Astrocyte of the spinal cord (primary cell): Measurements from ENCODE around the gene FSHR.

Source experiments
- DNase-seq: peaks from one replicate; pipeline ENCODE4 v3.0.0; 2011; ENCODE audit warnings: low read depth, low spot score
- H3K4me3 ChIP-seq: 2 replicates; pipeline ENCODE4 v1.5.1; 2011; ENCODE audit warnings: low read depth, mild to moderate bottlenecking, low read length, moderate library complexity
- CTCF ChIP-seq: IDR thresholded peaks from 2 replicates; pipeline ENCODE4 v1.5.1; 2012; ENCODE audit warnings: low read depth, mild to moderate bottlenecking, low read length, inconsistent platforms
- in situ Hi-C: cut with HindIII; loops from 2 replicates; pipeline ENCODE4 v1.10.0; 2017; ENCODE audit warnings: low sequenced_read_pairs

The FSHR gene

DNA sequence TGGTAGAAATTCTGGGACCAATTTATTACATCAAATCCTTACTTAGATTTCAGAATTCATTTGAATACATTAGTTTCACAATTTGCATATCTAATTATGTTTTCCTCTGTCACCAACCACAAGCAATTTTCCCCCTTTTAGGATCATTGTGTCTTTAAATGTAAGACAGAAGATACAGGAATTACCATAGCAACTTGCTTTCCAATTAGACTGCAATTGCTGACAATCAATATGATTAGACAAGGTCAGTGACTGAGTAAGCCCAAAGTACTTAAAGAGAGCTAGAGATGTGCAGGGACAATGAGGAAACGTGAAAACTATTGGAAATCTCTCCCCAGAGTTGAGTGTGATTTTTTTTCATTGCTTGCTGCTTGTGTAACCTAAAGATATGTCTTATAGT is 121.4 kb downstream of the FSHR start:
- in situ Hi-C loops = no loop called here
- TF ChIP-seq CTCF = no peak
- no peak for DNase-seq
- no peak overlapping the region for H3K4me3 ChIP-seq

GRCh38 chr2:49032126-49032525 is 122.2 kb downstream of the FSHR start:
- in situ Hi-C loops = no loop called here
- no peak overlapping the region for H3K4me3 ChIP-seq
- TF ChIP-seq CTCF = no peak
- no peak for DNase-seq

GRCh38 chr2:49029406-49029805 is 124.9 kb downstream of the FSHR start:
- in situ Hi-C loops = no loop called here
- no peak for DNase-seq
- no peak for TF ChIP-seq CTCF
- H3K4me3 ChIP-seq = no peak overlapping the region

DNA sequence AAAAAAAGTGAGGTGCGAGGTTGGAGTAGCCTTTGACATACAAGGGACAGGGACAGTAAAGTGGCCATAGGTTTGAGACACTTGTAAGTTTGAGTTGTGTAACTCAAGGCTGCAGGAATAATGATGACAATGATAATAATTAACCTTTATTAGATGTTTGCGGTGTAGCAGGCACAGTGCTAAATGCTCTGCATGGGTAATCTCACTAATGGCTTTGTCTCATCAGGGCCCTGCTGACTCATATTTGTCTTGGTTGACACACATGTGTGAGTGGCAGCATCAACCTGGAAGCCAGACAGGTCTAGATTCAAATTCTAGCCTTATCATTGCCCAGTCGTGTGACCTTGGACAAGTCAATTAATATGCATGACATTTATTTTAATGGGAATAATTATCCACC is 126.2 kb downstream of the FSHR start:
- no peak for DNase-seq
- in situ Hi-C loops = no loop called here
- no peak for TF ChIP-seq CTCF
- H3K4me3 ChIP-seq = no peak overlapping the region

GRCh38 chr2:49026706-49027105 is 127.6 kb downstream of the FSHR start:
- no peak for TF ChIP-seq CTCF
- in situ Hi-C loops = no loop called here
- no peak for DNase-seq
- no peak overlapping the region for H3K4me3 ChIP-seq

- no peak overlapping the region for H3K4me3 ChIP-seq
- no peak for DNase-seq
- in situ Hi-C loops = no loop called here
- TF ChIP-seq CTCF = no peak
Measured at GRCh38 chr2:49021271-49021670, 133.0 kb downstream of the FSHR start.

- no peak for TF ChIP-seq CTCF
Measured at GRCh38 chr2:49005261-49005660, 149.1 kb downstream of the FSHR start.

More at GRCh38 chr2:49005261-49005660, 149.1 kb downstream of the FSHR start:
- in situ Hi-C loops = no loop called here
- no peak for DNase-seq
- no peak overlapping the region for H3K4me3 ChIP-seq
